Activated naive CD8-positive, alpha-beta T cell treated with anti-CD3 and anti-CD28 coated beads, Interleukin-2, amount 50 U/mL, for 24 hours (primary cell): ENCODE results near the gene PSMA6.
A peak's percentile ranks its signal among the peaks of the same experiment; 100 is the strongest.
"Not testable (repeated sequence)": the region's sequence is repeated elsewhere in the genome, so short reads cannot be mapped to it uniquely, and the experiment has no call there.

ENCODE experiments used
- ATAC-seq: fragments of 150-1000 bp; cut with Tn5 transposase; one replicate; pipeline ENCODE4 v1.10.0; 2021
- DNase-seq: peaks from one replicate; pipeline ENCODE4 v3.0.0; 2021
- H3K27ac Mint-ChIP-seq: one replicate; pipeline ENCODE4 v1.8.0; 2021; ENCODE audit warnings: mild to moderate bottlenecking, mixed read lengths
- H3K27me3 Mint-ChIP-seq: one replicate; pipeline ENCODE4 v1.8.0; 2021; ENCODE audit warnings: mixed read lengths
- H3K36me3 Mint-ChIP-seq: one replicate; pipeline ENCODE4 v1.8.0; 2021; ENCODE audit warnings: low read depth, mixed read lengths
- H3K4me1 Mint-ChIP-seq: one replicate; pipeline ENCODE4 v1.8.0; 2021; ENCODE audit warnings: mixed read lengths
- H3K4me3 Mint-ChIP-seq: one replicate; pipeline ENCODE4 v1.8.0; 2021; ENCODE audit warnings: mild to moderate bottlenecking, moderate library complexity, mixed read lengths
- H3K9me3 Mint-ChIP-seq: one replicate; pipeline ENCODE4 v1.8.0; 2021; ENCODE audit warnings: mixed read lengths

PSMA6 gene

DNA sequence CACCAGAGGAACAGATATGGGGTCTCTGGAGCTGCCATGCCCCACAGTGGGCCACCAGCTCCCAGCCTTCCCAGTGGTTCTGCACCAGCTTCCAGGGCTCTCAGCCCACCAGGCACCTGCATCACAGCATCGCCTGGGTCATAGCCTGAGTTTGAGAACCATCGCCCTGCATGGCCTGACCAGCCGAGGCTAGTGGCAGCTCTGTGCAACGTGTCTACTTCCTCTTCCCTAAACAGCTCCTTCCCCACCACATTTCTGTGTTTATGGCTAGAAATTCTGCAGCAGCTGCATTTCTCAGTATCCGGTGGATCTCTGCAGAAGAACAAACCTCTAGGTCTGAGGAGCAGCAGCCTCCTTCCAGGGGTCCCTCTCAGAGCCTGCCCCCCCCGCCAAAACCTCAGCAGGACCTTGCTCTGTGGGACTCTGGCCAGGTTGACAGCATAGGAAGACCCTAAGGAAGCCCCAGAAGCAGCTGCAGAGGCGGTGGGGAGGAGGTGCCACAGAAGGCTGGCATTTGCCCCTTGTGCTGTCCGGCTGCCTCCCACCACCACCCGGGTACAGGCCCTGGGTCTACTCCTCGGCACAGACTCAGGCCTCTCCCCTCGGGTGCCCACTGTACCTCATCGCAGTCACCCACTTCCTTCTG lies 47.7 kb downstream of the PSMA6 start:
- no peak overlapping the region for H3K27ac Mint-ChIP-seq
- no peak overlapping the region for H3K4me3 Mint-ChIP-seq
- H3K4me1 Mint-ChIP-seq = peaks cover 48% of the 10 kb centered on the region
- ATAC-seq = no peak
- DNase-seq = no peak
- H3K27me3 Mint-ChIP-seq = no peaks in the 10 kb centered on the region
- no peaks in the 10 kb centered on the region for H3K9me3 Mint-ChIP-seq
- no peaks in the 10 kb centered on the region for H3K36me3 Mint-ChIP-seq

- H3K27ac Mint-ChIP-seq = no peak overlapping the region
- ATAC-seq (no peak), DNase-seq (no peak)
- no peaks in the 10 kb centered on the region for H3K36me3 Mint-ChIP-seq
- peaks cover 43% of the 10 kb centered on the region for H3K4me1 Mint-ChIP-seq
- H3K27me3 Mint-ChIP-seq = no peaks in the 10 kb centered on the region
- no peak overlapping the region for H3K4me3 Mint-ChIP-seq
- H3K9me3 Mint-ChIP-seq = no peaks in the 10 kb centered on the region
Measured at GRCh38 chr14:35340616-35341453, 48.7 kb downstream of the PSMA6 start.

- Mint-ChIP-seq H3K4me1 (peaks cover 42% of the 10 kb centered on the region), H3K4me3 (no peak overlapping the region)
- ATAC-seq = no peak
Measured at GRCh38 chr14:35341454-35341750, 49.2 kb downstream of the PSMA6 start.

GRCh38 chr14:35341751-35342488 lies 49.7 kb downstream of the PSMA6 start:
- Mint-ChIP-seq H3K4me3 (no peak overlapping the region), H3K9me3 (no peaks in the 10 kb centered on the region), H3K4me1 (peaks cover 40% of the 10 kb centered on the region), H3K27ac (no peak overlapping the region), H3K36me3 (no peaks in the 10 kb centered on the region), H3K27me3 (no peaks in the 10 kb centered on the region)
- DNase-seq (no peak), ATAC-seq (peak; percentile 69)

More at GRCh38 chr14:35341454-35341750, 49.2 kb downstream of the PSMA6 start:
- H3K27me3 Mint-ChIP-seq = no peaks in the 10 kb centered on the region
- H3K27ac Mint-ChIP-seq = no peak overlapping the region
- H3K9me3 Mint-ChIP-seq = no peaks in the 10 kb centered on the region
- H3K36me3 Mint-ChIP-seq = no peaks in the 10 kb centered on the region
- DNase-seq = peak; percentile 36

DNA sequence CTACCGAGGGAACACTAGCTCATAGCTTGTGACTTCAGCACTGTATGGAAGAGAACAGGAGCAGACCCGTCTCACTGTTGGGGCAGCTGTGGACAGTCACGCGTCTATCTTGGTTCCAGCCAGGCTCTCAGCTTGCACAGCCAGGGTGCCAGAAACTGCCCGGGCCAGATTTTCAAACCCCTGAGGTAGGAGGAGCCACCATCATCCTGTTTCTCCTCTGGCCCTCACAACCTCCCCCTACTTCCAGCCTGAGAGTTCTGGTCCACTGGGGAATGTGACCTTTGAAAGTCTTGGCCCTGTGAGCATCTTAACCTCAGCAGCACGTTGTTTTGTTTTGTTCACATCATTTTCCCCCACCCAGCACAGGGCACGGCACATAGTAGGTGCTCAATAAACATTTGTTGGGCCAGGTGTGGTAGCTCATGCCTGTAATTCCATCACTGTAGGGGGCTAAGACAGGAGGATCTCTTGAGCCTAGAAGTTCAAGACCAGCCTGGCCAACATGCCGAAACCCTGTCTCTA lies 50.4 kb downstream of the PSMA6 start:
- DNase-seq (no peak), ATAC-seq (no peak)
- Mint-ChIP-seq H3K27me3 (no peaks in the 10 kb centered on the region), H3K4me1 (peaks cover 40% of the 10 kb centered on the region), H3K4me3 (no peak overlapping the region), H3K36me3 (no peaks in the 10 kb centered on the region), H3K27ac (no peak overlapping the region), H3K9me3 (no peaks in the 10 kb centered on the region)

- no peak overlapping the region for H3K4me3 Mint-ChIP-seq
- no peaks in the 10 kb centered on the region for H3K27me3 Mint-ChIP-seq
- ATAC-seq (no peak), DNase-seq (no peak)
- H3K4me1 Mint-ChIP-seq = peaks cover 46% of the 10 kb centered on the region
- no peaks in the 10 kb centered on the region for H3K9me3 Mint-ChIP-seq
- no peaks in the 10 kb centered on the region for H3K36me3 Mint-ChIP-seq
- H3K27ac Mint-ChIP-seq = no peak overlapping the region
Measured at GRCh38 chr14:35343702-35344101, 51.5 kb downstream of the PSMA6 start.

DNA sequence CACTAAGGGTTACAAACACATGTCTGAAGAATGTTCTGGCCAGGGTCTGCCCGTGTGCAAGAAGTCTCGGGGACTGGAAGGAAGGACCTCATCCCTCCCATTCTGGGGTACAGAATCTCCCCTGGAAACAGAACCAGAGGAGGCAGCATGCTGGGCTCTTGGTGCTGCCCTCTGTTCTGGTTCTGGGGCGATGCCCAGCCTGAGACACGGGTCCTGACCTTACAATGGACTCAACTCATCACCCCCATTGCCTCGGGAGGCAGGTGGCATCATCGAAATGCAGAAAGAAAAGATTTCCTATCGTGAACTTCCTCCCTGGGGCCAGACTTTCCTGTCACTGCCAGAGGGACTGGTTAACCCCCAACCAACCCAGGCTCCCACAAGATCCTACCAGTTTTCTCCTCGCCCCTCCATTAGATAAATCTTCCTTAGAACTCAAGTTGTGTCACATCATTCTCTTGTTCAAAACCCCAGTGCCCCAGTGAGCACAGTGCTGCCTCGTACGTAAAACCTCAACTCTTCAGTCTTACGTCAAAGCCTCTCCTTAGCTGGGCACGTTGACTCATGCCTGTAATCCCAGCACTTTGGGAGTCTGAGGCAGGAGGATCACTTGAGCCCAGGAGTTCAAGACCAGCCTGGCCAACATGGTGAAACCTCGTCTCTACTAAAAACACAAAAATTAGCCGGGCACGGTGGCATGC lies 52.1 kb downstream of the PSMA6 start:
- H3K36me3 Mint-ChIP-seq = no peaks in the 10 kb centered on the region
- no peaks in the 10 kb centered on the region for H3K27me3 Mint-ChIP-seq
- no peak overlapping the region for H3K27ac Mint-ChIP-seq
- ATAC-seq (no peak), DNase-seq (no peak)
- no peak overlapping the region for H3K4me3 Mint-ChIP-seq
- no peaks in the 10 kb centered on the region for H3K9me3 Mint-ChIP-seq
- H3K4me1 Mint-ChIP-seq = peaks cover 45% of the 10 kb centered on the region

DNA sequence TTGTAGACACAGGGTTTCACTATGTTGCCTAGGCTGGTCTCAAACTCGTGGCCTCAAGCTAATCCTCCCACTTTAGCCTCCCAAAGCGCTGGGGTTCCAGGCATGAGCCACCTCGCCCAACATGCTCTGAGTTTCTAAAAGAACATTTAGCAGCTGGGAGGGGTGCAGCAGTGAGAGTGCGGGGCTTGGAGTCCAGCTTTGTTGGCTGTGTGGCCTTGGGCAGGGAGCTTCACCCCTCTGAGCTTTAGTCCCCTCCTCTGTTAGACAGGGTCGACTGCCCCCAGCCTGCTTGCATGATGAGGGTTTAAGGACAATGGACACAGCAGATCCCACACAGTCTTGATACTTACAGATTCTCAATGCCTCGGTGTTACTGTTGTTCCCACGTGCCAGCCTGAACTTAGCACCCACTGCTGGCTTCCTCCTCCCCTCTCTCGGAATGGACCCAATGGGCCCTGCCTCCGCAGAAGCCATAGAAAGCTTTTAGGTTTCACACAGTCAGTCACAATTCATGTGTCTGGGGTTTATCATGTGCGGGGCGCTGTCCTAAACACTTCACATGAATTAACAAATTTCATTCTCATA lies 54.6 kb downstream of the PSMA6 start:
- peaks cover 29% of the 10 kb centered on the region for H3K4me1 Mint-ChIP-seq
- H3K4me3 Mint-ChIP-seq = no peak overlapping the region
- H3K36me3 Mint-ChIP-seq = no peaks in the 10 kb centered on the region
- DNase-seq (no peak), ATAC-seq (no peak)
- H3K27ac Mint-ChIP-seq = no peak overlapping the region
- no peaks in the 10 kb centered on the region for H3K27me3 Mint-ChIP-seq
- no peaks in the 10 kb centered on the region for H3K9me3 Mint-ChIP-seq

GRCh38 chr14:35347323-35348043 lies 55.3 kb downstream of the PSMA6 start:
- no peaks in the 10 kb centered on the region for H3K27me3 Mint-ChIP-seq
- DNase-seq = no peak
- no peaks in the 10 kb centered on the region for H3K36me3 Mint-ChIP-seq
- no peak overlapping the region for H3K4me3 Mint-ChIP-seq
- no peak for ATAC-seq
- peaks cover 32% of the 10 kb centered on the region for H3K4me1 Mint-ChIP-seq
- H3K27ac Mint-ChIP-seq = no peak overlapping the region
- no peaks in the 10 kb centered on the region for H3K9me3 Mint-ChIP-seq

DNA sequence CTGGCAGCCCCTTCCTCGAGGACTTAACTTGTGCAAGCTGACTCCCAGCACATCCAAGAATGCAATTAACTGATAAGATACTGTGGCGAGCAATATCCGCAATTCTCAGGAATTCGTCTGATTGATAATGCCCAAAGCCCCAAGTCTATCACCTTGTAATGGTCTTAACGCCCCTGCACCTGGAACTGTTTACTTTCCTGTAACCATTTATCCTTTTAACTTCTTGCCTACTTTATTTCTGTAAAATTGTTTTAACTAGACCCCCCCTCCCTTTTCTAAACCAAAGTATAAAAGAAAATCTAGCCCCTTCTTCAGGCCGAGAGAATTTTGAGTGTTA lies 55.8 kb downstream of the PSMA6 start:
- H3K4me1 Mint-ChIP-seq = peaks cover 32% of the 10 kb centered on the region
- not testable (repeated sequence) for H3K9me3 Mint-ChIP-seq, DNase-seq, H3K4me3 Mint-ChIP-seq, H3K36me3 Mint-ChIP-seq, ATAC-seq, H3K27ac Mint-ChIP-seq, H3K27me3 Mint-ChIP-seq

- H3K4me1 Mint-ChIP-seq = peaks cover 26% of the 10 kb centered on the region
- H3K27ac Mint-ChIP-seq = no peak overlapping the region
- H3K9me3 Mint-ChIP-seq = no peaks in the 10 kb centered on the region
- H3K4me3 Mint-ChIP-seq = no peak overlapping the region
- DNase-seq (no peak), ATAC-seq (no peak)
- H3K27me3 Mint-ChIP-seq = no peaks in the 10 kb centered on the region
- no peaks in the 10 kb centered on the region for H3K36me3 Mint-ChIP-seq
Measured at GRCh38 chr14:35349496-35350365, 57.5 kb downstream of the PSMA6 start.

GRCh38 chr14:35351497-35351896 lies 59.3 kb downstream of the PSMA6 start:
- ATAC-seq = no peak
- DNase-seq = no peak
- H3K4me3 Mint-ChIP-seq = no peak overlapping the region
- peaks cover 37% of the 10 kb centered on the region for H3K4me1 Mint-ChIP-seq
- no peaks in the 10 kb centered on the region for H3K27me3 Mint-ChIP-seq
- H3K36me3 Mint-ChIP-seq = no peaks in the 10 kb centered on the region
- H3K27ac Mint-ChIP-seq = no peak overlapping the region
- H3K9me3 Mint-ChIP-seq = no peaks in the 10 kb centered on the region

DNA sequence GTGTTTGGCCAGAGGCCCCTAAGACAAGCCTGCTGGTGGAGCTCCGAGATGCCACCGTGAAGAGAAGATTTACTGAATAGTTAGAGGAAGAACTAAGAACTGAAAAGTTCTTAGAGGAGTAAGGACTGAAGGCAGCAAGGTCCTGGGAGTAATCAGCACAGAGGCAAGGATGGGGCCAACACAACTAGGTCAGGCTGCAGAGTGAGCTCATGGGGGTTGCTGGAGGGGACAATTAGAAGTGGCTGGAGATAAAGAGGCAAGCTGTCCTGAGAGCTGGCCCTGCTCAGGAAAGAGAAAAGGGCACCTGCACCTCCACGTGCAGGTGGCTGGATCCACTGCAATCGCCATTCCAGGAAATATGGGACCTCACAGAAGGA lies 59.7 kb downstream of the PSMA6 start:
- no peak overlapping the region for H3K4me3 Mint-ChIP-seq
- H3K27me3 Mint-ChIP-seq = no peaks in the 10 kb centered on the region
- H3K27ac Mint-ChIP-seq = no peak overlapping the region
- H3K4me1 Mint-ChIP-seq = peaks cover 41% of the 10 kb centered on the region
- H3K9me3 Mint-ChIP-seq = no peaks in the 10 kb centered on the region
- DNase-seq (no peak), ATAC-seq (no peak)
- H3K36me3 Mint-ChIP-seq = no peaks in the 10 kb centered on the region
